ENCODE results near the gene LPAR3.

The LPAR3 gene

DNA sequence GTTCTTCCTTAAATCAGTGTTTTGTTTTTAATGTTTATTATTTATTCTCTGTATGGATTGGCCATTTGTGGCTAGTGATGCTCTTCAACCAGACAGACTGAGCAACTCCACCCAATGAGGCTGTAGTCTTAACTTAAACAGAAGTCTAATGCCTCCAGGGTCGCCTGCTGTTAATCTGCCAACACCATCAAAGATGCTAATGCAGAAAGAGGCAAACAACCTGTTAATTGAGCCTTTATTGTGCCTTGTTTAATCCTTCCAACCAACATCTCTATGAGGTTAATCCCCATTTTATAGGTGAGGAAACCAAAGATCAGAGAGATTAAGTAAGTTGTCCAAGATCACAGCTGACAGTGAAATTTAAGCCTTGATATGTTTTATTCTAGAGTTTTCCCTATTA lies 123.4 kb downstream of the LPAR3 start:
- H3K27ac ChIP-seq: no peak overlapping the region
- TF ChIP-seq ZFX (IDR thresholded peaks at IDR 0.05; ENCODE audit: borderline replicate concordance): no peak

GRCh38 chr1:84768634-84769033 lies 124.4 kb downstream of the LPAR3 start:
- H3K27ac ChIP-seq: no peak overlapping the region
- no peak for TF ChIP-seq ZFX (IDR thresholded peaks at IDR 0.05; ENCODE audit: borderline replicate concordance)

DNA sequence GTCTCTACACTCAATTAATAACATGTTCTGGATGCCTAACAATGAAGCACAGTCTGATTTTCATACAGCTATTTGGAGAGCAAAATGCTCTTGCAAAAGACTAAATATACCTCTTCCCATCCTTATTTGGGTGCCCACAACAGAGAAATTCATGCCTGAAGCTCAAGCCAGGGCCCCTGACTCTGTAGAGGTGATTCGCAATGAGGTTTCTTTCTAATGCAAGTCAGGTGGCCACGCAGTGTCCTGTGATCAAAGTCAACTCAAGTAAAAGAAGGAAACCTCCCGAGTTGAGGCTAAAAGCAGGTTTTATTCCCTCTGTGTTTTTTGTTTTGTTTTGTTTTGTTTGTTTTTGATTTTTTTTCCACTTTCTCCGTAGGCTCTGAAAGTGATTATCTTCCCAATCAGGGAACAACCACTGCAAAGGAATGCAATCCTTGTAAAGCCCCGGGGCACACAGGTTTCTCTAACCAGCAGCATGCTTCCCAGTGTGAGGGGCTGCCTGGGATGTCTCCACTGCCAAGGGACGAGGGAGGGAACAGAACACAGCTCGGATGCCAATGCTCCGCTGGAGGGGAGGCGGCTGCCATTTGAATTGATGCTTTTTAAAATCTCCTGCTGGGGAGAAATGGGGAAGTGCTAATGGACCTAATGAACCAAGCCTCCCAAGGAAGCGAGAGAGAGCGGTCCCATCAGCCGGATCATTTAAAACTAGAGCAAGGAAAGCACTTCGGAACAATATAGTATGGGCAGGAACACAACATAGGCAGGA lies 128.9 kb downstream of the LPAR3 start:
- no peak overlapping the region for H3K27ac ChIP-seq
- TF ChIP-seq ZFX (IDR thresholded peaks at IDR 0.05; ENCODE audit: borderline replicate concordance): no peak
- TF ChIP-seq, protein P1, sequence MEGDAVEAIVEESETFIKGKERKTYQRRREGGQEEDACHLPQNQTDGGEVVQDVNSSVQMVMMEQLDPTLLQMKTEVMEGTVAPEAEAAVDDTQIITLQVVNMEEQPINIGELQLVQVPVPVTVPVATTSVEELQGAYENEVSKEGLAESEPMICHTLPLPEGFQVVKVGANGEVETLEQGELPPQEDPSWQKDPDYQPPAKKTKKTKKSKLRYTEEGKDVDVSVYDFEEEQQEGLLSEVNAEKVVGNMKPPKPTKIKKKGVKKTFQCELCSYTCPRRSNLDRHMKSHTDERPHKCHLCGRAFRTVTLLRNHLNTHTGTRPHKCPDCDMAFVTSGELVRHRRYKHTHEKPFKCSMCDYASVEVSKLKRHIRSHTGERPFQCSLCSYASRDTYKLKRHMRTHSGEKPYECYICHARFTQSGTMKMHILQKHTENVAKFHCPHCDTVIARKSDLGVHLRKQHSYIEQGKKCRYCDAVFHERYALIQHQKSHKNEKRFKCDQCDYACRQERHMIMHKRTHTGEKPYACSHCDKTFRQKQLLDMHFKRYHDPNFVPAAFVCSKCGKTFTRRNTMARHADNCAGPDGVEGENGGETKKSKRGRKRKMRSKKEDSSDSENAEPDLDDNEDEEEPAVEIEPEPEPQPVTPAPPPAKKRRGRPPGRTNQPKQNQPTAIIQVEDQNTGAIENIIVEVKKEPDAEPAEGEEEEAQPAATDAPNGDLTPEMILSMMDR (IDR thresholded peaks at IDR 0.05): no peak

GRCh38 chr1:84762664-84763063 lies 130.3 kb downstream of the LPAR3 start:
- no peak overlapping the region for H3K27ac ChIP-seq
- TF ChIP-seq, protein P1 (IDR thresholded peaks at IDR 0.05): no peak
- TF ChIP-seq ZFX (IDR thresholded peaks at IDR 0.05; ENCODE audit: borderline replicate concordance): no peak

All from 22Rv1 (cell line).